HG02970 (cell line): ENCODE measurements around the gene UBE3C.

Experiments used
- ATAC-seq: cut with Tn5 transposase; IDR thresholded peaks from one replicate; pipeline ENCODE4 v1.9.1; 2021; ENCODE audit warnings: mild to moderate bottlenecking, moderate library complexity, moderate number of reproducible peaks; ENCODE audit not compliant: unreplicated experiment, low FRiP score

UBE3C gene

GRCh38 chr7:157168571-157168970 is 29.8 kb downstream of the UBE3C start:
- no peak for ATAC-seq

- no peak for ATAC-seq
Measured at GRCh38 chr7:157176771-157177170, 38.0 kb downstream of the UBE3C start.

- ATAC-seq = no peak
Measured at GRCh38 chr7:157177333-157177982, 38.7 kb downstream of the UBE3C start.

- ATAC-seq = no peak
Measured at GRCh38 chr7:157177983-157178381, 39.3 kb downstream of the UBE3C start.

- no peak for ATAC-seq
Measured at GRCh38 chr7:157183832-157184231, 45.1 kb downstream of the UBE3C start.

GRCh38 chr7:157188091-157188665 is 49.5 kb downstream of the UBE3C start:
- ATAC-seq = no peak

- ATAC-seq = no peak
Measured at GRCh38 chr7:157189405-157189804, 50.7 kb downstream of the UBE3C start.

- no peak for ATAC-seq
Measured at GRCh38 chr7:157192861-157193260, 54.1 kb downstream of the UBE3C start.

GRCh38 chr7:157193274-157193673 is 54.5 kb downstream of the UBE3C start:
- ATAC-seq = no peak

- no peak for ATAC-seq
Measured at GRCh38 chr7:157194948-157195347, 56.2 kb downstream of the UBE3C start.

GRCh38 chr7:157195868-157196267 is 57.1 kb downstream of the UBE3C start:
- ATAC-seq = no peak

- no peak for ATAC-seq
Measured at GRCh38 chr7:157204134-157204533, 65.4 kb downstream of the UBE3C start.

- no peak for ATAC-seq
Measured at GRCh38 chr7:157205438-157205837, 66.7 kb downstream of the UBE3C start.

- no peak for ATAC-seq
Measured at GRCh38 chr7:157208571-157209413, 70.1 kb downstream of the UBE3C start.

- no peak for ATAC-seq
Measured at GRCh38 chr7:157210682-157211081, 72.0 kb downstream of the UBE3C start.

- no peak for ATAC-seq
Measured at GRCh38 chr7:157211690-157212089, 73.0 kb downstream of the UBE3C start.

GRCh38 chr7:157219154-157219553 is 80.4 kb downstream of the UBE3C start:
- ATAC-seq = no peak

- no peak for ATAC-seq
Measured at GRCh38 chr7:157220916-157221569, 82.3 kb downstream of the UBE3C start.

- ATAC-seq = no peak
Measured at GRCh38 chr7:157222687-157223086, 84.0 kb downstream of the UBE3C start.

GRCh38 chr7:157224627-157225026 is 85.9 kb downstream of the UBE3C start:
- ATAC-seq = no peak

- no peak for ATAC-seq
Measured at GRCh38 chr7:157228864-157229422, 90.2 kb downstream of the UBE3C start.
